ENCODE measurements around the gene CNPY4.
"Not testable (repeated sequence)": the region's sequence is repeated elsewhere in the genome, so short reads cannot be mapped to it uniquely, and the experiment has no call there.

- TF ChIP-seq FOXA1 (IDR thresholded peaks at IDR 0.05); SP1 (IDR thresholded peaks at IDR 0.05); FOXM1 (IDR thresholded peaks at IDR 0.05; ENCODE audit: borderline replicate concordance); TARDBP (IDR thresholded peaks at IDR 0.05); ZNF384 (IDR thresholded peaks at IDR 0.05); CTBP1 (IDR thresholded peaks at IDR 0.05; ENCODE audit: borderline replicate concordance); L3MBTL2 (conservative IDR thresholded peaks at IDR 0.05); LEF1 (IDR thresholded peaks at IDR 0.05; ENCODE audit: borderline replicate concordance); NFRKB (IDR thresholded peaks at IDR 0.05); HDGF (IDR thresholded peaks at IDR 0.05; ENCODE audit: borderline replicate concordance); ARNT (IDR thresholded peaks at IDR 0.05); FOXK2 (IDR thresholded peaks at IDR 0.05): not testable (repeated sequence)
Observed at GRCh38 chr7:100146350-100146749, 26.9 kb downstream of the CNPY4 start.

Measured in HEK293T (cell line).